Stimulated activated CD4-positive, alpha-beta T cell treated with anti-CD3 and anti-CD28 coated beads, Interleukin-15, amount 100 ng/mL, for 1 hour (primary cell): Measurements from ENCODE around the gene NUDT14.

ENCODE experiments used
- DNase-seq, 2 donors: peaks; one replicate each; pipeline ENCODE4 v3.0.0-alpha.2; 2020; ENCODE audit warnings: low read depth in 1 of 2, low spot score in 1 of 2

Gene NUDT14

GRCh38 chr14:105147671-105148603, 33.2 kb downstream of the NUDT14 start:
- no peak for DNase-seq

- no peak for DNase-seq
Measured at GRCh38 chr14:105146976-105147635, 34.0 kb downstream of the NUDT14 start.

GRCh38 chr14:105146181-105146975, 34.7 kb downstream of the NUDT14 start:
- no peak for DNase-seq

- no peak for DNase-seq
Measured at GRCh38 chr14:105145381-105146180, 35.5 kb downstream of the NUDT14 start.

GRCh38 chr14:105144666-105145380, 36.3 kb downstream of the NUDT14 start:
- DNase-seq = no peak

DNA sequence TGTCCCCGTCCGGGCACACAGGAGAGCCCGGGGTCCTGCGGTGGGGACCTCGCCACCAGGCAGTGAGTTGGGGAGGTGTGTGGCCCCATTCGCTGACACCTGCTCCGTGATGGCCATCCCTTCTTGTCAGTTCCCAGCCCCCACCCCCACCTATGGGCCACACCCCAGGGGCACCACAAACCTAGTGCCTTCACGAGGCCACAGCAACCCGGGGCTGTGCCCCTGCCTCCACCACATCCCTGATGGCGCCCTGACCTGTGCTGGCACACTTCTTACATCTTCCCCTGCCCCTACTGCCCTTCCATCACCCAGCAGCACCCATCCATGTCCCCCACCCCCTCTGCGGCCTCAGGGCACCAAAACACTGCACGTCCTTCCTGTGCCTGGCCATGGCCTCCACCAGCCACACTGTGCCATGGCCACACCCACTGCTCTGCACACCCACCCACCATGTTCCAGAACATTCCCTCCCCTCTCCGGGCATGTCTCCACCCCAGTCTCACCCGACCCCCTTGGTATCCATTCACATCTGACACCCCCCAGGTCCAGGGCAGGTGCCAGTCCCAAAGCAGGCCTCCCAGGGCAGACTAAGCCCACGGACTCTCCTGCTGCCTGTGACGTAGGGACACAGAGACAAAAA, 37.0 kb downstream of the NUDT14 start:
- no peak for DNase-seq

DNA sequence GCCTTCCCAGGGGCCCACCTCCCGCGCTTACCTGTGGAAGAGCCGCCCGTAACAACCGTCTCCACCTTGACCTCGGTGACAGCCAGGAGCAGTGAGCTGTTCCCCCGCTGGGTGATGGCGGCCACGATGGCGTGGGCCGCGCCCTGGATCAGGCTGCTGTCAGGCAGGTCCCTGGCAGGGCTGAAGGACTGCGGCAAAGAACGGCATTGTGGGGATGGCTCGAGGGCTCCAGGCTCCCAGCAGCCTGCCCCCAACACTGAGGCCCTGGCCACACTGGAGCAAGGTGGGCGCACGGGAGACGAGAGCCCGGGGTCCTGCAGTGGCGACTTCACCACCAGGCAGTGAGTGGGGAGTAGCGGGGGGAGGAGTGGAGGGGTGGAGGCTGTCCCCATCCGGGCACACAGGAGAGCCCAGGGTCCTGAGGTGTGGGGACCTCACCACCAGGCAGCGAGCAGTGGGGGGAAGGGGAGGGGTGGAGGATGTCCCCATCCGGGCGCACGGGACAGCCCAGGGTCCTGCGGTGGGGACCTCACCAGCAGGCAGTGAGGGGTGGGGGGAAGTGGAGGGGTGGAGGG, 37.6 kb downstream of the NUDT14 start:
- no peak for DNase-seq

DNA sequence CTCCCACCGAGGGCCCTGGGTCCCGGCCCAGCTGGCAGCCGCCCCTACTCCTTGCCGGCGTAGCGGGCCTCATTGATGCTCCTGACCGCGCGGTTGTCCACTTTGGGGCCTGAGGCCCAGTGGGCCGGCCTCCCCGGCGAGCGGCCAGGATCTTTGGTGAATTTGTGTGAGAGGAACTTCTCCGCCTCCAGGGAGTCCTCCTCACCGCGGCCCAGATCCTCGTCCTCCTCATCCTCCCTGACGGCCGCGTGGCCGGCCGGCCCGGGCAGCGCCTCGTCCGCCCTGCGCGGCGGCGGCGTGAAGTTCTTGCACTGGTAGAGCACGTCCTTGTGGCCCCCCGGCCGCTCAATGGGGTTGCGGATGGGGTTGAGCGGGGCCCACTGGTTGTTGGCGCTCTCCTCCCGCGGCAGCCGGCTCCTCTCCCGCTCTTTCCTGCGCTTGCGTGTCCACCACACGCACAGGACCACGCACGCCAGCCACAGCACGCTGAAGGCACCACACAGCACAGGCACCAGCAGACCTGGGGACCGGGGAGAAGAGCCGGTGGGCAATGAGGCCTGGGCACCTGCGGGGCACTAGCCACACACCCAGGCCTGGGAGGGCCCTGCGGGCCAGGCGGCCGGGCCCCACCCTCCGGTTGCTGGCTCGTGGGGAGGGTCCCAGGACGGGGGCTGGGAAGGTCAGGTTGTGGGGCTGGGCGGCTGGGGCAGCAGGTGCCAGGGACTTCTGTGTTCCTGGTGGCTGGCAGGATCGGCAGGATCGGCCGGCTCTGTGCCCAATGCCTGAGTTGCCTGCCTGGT, 38.3 kb downstream of the NUDT14 start:
- no peak for DNase-seq

GRCh38 chr14:105141486-105142281, 39.4 kb downstream of the NUDT14 start:
- DNase-seq = no peak

DNA sequence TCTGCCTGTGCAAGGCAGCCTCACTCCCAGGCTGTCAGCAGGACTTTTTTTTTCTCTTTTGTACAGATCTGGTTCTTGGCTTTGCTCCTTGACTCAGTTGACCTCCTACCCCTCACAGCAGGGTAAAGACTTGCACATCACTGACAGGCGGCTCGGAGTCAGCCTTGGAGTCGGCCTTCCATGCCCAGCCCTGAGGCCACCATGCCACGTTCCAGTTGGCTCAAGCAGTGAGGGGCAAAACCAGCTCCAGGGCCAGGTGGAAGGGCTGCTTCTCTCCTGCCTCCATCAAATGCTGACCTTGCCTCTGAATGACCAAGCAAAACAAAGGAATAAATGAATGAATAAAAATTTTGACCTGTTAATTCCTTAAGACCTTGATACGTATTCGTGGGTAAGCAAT, 40.1 kb downstream of the NUDT14 start:
- DNase-seq = no peak

DNA sequence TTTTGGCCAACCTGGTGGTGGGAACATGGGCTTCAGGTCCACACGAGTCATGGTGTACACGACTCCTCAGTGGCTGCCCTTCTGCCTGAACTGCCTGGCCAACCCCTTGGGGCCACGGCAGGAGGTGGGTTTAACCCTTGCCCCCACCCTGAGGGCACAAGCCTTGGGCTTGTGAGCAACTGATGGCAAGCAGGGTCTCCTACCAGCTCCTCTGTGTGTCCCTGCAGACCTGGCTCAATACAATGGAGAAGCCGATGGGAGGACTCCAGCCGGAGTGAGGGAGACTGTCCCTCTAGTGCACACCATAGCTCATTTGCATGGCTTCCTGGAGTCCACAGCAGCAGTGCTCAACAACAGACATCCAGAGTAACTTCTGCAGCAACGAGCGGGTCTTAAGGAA, 40.5 kb downstream of the NUDT14 start:
- no peak for DNase-seq

- DNase-seq = no peak
Measured at GRCh38 chr14:105139831-105140239, 41.3 kb downstream of the NUDT14 start.

- no peak for DNase-seq
Measured at GRCh38 chr14:105139212-105139825, 41.8 kb downstream of the NUDT14 start.

DNA sequence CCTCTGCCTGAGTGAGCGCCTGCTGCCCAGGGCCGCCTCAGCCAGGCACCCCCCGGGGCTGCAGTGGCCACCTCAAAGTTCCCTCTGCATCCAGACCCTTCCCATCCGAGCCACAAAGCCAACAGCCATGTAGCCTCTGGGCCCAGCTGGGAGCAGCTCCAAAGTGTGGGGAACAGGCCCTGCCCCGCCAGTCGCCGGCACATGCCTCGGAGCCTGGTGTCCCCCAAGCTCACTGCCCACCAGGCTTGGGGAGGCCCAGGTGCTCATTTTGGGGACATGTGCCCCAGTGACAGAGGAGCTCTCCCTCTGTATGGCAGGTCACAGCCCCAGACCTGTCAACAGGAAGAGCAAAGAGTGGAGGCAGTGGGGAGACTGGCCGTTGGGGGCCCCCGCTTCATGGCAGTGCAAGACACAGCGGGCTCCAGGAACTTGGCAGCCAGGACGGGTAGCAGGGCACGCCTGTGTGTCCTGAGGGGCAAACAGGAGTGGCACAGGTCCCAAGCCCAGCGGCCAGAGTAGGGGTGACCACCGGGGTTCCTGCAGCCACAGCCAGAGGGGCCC, 42.5 kb downstream of the NUDT14 start:
- DNase-seq = no peak

DNA sequence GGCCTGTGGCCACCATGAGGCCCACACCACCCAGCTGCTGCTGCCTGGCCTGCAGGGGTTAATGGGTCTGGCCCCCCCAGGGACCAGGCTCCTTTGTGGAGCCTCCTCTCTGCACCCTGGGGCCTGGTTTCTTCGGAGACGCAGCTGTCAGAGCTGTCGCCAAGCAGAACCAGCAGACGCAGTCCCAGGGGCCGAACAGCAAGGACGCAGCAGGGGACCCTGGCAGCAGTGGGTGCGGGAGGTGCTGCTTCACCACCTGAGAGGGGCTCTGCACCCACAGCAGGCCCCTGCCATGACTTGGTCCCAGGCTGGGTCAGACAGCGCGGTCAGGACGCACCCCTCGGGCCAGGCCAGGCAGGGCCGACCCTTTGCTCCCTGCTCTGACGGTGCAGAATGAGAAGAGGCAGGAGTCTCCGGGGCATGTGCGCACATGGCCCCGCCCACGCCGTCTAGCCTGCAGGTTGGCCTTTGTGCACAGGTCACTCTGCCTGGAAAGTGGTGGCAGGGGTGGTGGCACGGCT, 43.0 kb downstream of the NUDT14 start:
- DNase-seq = no peak

- DNase-seq = no peak
Measured at GRCh38 chr14:105137481-105138020, 43.6 kb downstream of the NUDT14 start.
